GM12878 (cell line): ENCODE data around the gene FOXJ3. TPM values are rescaled to one million over a fixed set of nuclear protein-coding genes. Genes with fewer than 3 reads are reported as not detected.

Experiments used
- ASH2L ChIP-seq: fragments of 300-600, 200-600 bp; sonication (generic); IDR thresholded peaks from 2 replicates; pipeline ENCODE4 v1.6.1; 2017; ENCODE audit warnings: low read depth, mild to moderate bottlenecking, borderline replicate concordance
- BRCA1 ChIP-seq: IDR thresholded peaks from 2 replicates; pipeline ENCODE4 v1.6.1; 2011; ENCODE audit warnings: low read depth, low read length, improper control_type of control experiment
- CBFB ChIP-seq: IDR thresholded peaks from 2 replicates; pipeline ENCODE4 v1.6.1; 2016; ENCODE audit warnings: antibody characterized with exemption, low read depth
- FOXK2 ChIP-seq: fragments of 450-650 bp; IDR thresholded peaks from 2 replicates; pipeline ENCODE4 v1.6.1; 2017; ENCODE audit warnings: mild to moderate bottlenecking, moderate library complexity
- HDGF ChIP-seq: fragments of 450-650 bp; IDR thresholded peaks from 2 replicates; pipeline ENCODE4 v1.6.1; 2016; ENCODE audit warnings: antibody characterized with exemption
- MEF2A ChIP-seq: IDR thresholded peaks from 2 replicates; pipeline ENCODE4 v1.6.1; 2011; ENCODE audit warnings: low read depth, mild to moderate bottlenecking, low read length, moderate library complexity; ENCODE audit not compliant: insufficient read depth
- MYB ChIP-seq: fragments of 150-350 bp; IDR thresholded peaks from 2 replicates; pipeline ENCODE4 v1.6.1; 2014; ENCODE audit warnings: mild to moderate bottlenecking, low read depth, low read length, borderline replicate concordance
- PML ChIP-seq: IDR thresholded peaks from 2 replicates; pipeline ENCODE4 v1.6.1; 2012; ENCODE audit warnings: low read length, inconsistent platforms
- RUNX3 ChIP-seq: IDR thresholded peaks from 2 replicates; pipeline ENCODE4 v1.6.1; 2012; ENCODE audit warnings: low read length, inconsistent platforms
- SIX5 ChIP-seq: IDR thresholded peaks from 2 replicates; pipeline ENCODE4 v1.6.1; 2011; ENCODE audit warnings: mild to moderate bottlenecking, low read depth, low read length, moderate library complexity; ENCODE audit not compliant: severe bottlenecking
- TCF7 ChIP-seq: IDR thresholded peaks from 2 replicates; pipeline ENCODE4 v1.6.1; 2014; ENCODE audit warnings: antibody characterized with exemption, borderline replicate concordance
- WRNIP1 ChIP-seq: IDR thresholded peaks from 2 replicates; pipeline ENCODE4 v1.6.1; 2011; ENCODE audit warnings: low read depth, low read length, improper control_type of control experiment, borderline replicate concordance
- ZSCAN29 ChIP-seq: fragments of 450-650 bp; IDR thresholded peaks from 2 replicates; pipeline ENCODE4 v1.6.1; 2017; ENCODE audit warnings: mild to moderate bottlenecking, moderate library complexity
- polyA plus RNA-seq, 11 experiments: library from polyadenylated mRNA; depleted of rRNA in 4 of 11; unstranded in 6 of 11; stranded (reverse) in 5 of 11; fragments of >200 nt; fragmentation: Nextera tagmentation in 4 of 11; fragmentation: Illumina TruSeq in 1 of 11; extraction: Ambion mirVana in 4 of 11; extraction: Trizol in 1 of 11; gene quantifications; 1 replicate in 1 of 11; 2 replicates in 10 of 11; pipeline versions ENCODE4 v1.2.1 to v1.2.3, GENCODE V29; 2011 to 2016; ENCODE audit warnings: inconsistent platforms in 2 of 11, missing spikeins in 2 of 11, low read depth in 1 of 11
- total RNA-seq, 4 experiments: library from RNA; depleted of rRNA in 3 of 4; stranded (reverse); fragments of >200 nt in 3 of 4; fragmentation: Illumina TruSeq in 1 of 4; extraction: Trizol in 1 of 4; gene quantifications; 2 replicates each; pipeline versions ENCODE4 v1.2.1 to v1.2.3, GENCODE V29; 2013 to 2021
- TF ChIP-seq, protein P1 (sequence below): fragments of 450-650 bp; IDR thresholded peaks from 2 replicates; pipeline ENCODE4 v1.6.1; 2017; ENCODE audit warnings: mild to moderate bottlenecking, moderate library complexity
- TF ChIP-seq, protein P2 (sequence below): IDR thresholded peaks from 2 replicates; pipeline ENCODE4 v1.6.1; 2012; ENCODE audit warnings: low read depth, low read length, improper control_type of control experiment
- TF ChIP-seq, protein P3 (sequence below): IDR thresholded peaks from 2 replicates; pipeline ENCODE4 v1.6.1; 2012; ENCODE audit warnings: improper control_type of control experiment, low read depth, low read length; ENCODE audit not compliant: insufficient replicate concordance
- TF ChIP-seq, protein P4 (sequence below): fragments of 450-650 bp; IDR thresholded peaks from 2 replicates; pipeline ENCODE4 v1.6.1; 2017; ENCODE audit warnings: mild to moderate bottlenecking, low read depth, inconsistent platforms; ENCODE audit not compliant: poor library complexity, severe bottlenecking

FOXJ3 gene
- total and polyA plus RNA-seq, 10 of the 15 experiments (the other 5 are each of a cell fraction or from before 2014, with no cell fraction given) = 9.5 to 54.2 (median 24.7) TPM

DNA sequence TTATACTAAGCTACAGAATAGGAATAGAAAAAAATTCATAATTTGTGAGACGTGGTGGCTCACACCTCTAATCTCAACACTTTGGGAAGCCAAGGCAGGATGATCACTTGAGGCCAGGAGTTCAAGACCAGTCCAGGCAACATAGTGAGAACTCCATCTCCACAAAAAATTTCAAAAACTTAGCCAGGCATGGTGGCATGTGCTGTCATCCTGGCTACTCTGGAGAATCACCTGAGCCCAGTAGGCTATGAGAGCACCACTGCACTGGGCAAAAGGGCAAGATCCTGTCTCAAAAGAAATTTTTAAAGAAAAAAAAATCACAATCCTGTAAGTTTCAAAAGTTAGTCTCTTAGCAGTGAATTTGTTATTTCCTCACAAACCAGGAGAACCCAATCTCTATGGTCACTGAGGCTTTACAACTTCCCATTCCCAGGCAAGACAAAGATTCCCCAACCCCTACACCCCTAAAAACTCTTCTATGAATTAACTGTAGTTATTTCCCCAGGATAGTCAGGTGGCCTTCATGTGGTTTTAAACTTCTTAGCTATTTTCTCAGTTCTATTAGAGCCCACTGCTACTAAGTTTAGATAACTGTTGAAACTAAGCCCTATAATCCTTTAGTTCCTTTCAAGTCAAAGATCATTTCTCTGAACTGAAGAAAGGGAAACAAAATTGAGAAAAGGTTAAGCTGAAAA lies 74.5 kb downstream of the FOXJ3 start (continued):
- TF ChIP-seq, protein P1, sequence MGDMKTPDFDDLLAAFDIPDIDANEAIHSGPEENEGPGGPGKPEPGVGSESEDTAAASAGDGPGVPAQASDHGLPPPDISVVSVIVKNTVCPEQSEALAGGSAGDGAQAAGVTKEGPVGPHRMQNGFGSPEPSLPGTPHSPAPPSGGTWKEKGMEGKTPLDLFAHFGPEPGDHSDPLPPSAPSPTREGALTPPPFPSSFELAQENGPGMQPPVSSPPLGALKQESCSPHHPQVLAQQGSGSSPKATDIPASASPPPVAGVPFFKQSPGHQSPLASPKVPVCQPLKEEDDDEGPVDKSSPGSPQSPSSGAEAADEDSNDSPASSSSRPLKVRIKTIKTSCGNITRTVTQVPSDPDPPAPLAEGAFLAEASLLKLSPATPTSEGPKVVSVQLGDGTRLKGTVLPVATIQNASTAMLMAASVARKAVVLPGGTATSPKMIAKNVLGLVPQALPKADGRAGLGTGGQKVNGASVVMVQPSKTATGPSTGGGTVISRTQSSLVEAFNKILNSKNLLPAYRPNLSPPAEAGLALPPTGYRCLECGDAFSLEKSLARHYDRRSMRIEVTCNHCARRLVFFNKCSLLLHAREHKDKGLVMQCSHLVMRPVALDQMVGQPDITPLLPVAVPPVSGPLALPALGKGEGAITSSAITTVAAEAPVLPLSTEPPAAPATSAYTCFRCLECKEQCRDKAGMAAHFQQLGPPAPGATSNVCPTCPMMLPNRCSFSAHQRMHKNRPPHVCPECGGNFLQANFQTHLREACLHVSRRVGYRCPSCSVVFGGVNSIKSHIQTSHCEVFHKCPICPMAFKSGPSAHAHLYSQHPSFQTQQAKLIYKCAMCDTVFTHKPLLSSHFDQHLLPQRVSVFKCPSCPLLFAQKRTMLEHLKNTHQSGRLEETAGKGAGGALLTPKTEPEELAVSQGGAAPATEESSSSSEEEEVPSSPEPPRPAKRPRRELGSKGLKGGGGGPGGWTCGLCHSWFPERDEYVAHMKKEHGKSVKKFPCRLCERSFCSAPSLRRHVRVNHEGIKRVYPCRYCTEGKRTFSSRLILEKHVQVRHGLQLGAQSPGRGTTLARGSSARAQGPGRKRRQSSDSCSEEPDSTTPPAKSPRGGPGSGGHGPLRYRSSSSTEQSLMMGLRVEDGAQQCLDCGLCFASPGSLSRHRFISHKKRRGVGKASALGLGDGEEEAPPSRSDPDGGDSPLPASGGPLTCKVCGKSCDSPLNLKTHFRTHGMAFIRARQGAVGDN = no peak
- TF ChIP-seq CBFB = no peak
- TF ChIP-seq, protein P2, sequence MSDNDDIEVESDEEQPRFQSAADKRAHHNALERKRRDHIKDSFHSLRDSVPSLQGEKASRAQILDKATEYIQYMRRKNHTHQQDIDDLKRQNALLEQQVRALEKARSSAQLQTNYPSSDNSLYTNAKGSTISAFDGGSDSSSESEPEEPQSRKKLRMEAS = no peak
- TF ChIP-seq FOXK2 = no peak
- TF ChIP-seq WRNIP1 = no peak
- TF ChIP-seq SIX5 = no peak
- peak; percentile 78 for TF ChIP-seq RUNX3
- TF ChIP-seq TCF7 = peak; percentile 58; the same call in 1 of the 2 replicates
- TF ChIP-seq PML = no peak
- TF ChIP-seq, protein P3, sequence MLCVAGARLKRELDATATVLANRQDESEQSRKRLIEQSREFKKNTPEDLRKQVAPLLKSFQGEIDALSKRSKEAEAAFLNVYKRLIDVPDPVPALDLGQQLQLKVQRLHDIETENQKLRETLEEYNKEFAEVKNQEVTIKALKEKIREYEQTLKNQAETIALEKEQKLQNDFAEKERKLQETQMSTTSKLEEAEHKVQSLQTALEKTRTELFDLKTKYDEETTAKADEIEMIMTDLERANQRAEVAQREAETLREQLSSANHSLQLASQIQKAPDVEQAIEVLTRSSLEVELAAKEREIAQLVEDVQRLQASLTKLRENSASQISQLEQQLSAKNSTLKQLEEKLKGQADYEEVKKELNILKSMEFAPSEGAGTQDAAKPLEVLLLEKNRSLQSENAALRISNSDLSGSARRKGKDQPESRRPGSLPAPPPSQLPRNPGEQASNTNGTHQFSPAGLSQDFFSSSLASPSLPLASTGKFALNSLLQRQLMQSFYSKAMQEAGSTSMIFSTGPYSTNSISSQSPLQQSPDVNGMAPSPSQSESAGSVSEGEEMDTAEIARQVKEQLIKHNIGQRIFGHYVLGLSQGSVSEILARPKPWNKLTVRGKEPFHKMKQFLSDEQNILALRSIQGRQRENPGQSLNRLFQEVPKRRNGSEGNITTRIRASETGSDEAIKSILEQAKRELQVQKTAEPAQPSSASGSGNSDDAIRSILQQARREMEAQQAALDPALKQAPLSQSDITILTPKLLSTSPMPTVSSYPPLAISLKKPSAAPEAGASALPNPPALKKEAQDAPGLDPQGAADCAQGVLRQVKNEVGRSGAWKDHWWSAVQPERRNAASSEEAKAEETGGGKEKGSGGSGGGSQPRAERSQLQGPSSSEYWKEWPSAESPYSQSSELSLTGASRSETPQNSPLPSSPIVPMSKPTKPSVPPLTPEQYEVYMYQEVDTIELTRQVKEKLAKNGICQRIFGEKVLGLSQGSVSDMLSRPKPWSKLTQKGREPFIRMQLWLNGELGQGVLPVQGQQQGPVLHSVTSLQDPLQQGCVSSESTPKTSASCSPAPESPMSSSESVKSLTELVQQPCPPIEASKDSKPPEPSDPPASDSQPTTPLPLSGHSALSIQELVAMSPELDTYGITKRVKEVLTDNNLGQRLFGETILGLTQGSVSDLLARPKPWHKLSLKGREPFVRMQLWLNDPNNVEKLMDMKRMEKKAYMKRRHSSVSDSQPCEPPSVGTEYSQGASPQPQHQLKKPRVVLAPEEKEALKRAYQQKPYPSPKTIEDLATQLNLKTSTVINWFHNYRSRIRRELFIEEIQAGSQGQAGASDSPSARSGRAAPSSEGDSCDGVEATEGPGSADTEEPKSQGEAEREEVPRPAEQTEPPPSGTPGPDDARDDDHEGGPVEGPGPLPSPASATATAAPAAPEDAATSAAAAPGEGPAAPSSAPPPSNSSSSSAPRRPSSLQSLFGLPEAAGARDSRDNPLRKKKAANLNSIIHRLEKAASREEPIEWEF = no peak
- TF ChIP-seq MYB = no peak
- TF ChIP-seq ZSCAN29 = no peak
- 0 out of 2 replicates have a peak, but pooled peaks have one; percentile 48 for TF ChIP-seq MEF2A
- no peak for TF ChIP-seq BRCA1
- TF ChIP-seq, protein P4, sequence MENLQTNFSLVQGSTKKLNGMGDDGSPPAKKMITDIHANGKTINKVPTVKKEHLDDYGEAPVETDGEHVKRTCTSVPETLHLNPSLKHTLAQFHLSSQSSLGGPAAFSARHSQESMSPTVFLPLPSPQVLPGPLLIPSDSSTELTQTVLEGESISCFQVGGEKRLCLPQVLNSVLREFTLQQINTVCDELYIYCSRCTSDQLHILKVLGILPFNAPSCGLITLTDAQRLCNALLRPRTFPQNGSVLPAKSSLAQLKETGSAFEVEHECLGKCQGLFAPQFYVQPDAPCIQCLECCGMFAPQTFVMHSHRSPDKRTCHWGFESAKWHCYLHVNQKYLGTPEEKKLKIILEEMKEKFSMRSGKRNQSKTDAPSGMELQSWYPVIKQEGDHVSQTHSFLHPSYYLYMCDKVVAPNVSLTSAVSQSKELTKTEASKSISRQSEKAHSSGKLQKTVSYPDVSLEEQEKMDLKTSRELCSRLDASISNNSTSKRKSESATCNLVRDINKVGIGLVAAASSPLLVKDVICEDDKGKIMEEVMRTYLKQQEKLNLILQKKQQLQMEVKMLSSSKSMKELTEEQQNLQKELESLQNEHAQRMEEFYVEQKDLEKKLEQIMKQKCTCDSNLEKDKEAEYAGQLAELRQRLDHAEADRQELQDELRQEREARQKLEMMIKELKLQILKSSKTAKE = peak; percentile 21
- TF ChIP-seq HDGF = no peak
- no peak for TF ChIP-seq ASH2L
